GM12892 (cell line): ENCODE data around the gene PLSCR3.

ENCODE experiments used
- DNase-seq: peaks from one replicate; pipeline ENCODE4 v3.0.0; 2011; ENCODE audit not compliant: insufficient read length
- FAIRE-seq: peaks from 2 replicates; lab custom pipeline; 2011; peaks lifted over from hg19 to GRCh38; lab: Jason Lieb, UNC
- POLR2A ChIP-seq: IDR thresholded peaks from 2 replicates; pipeline ENCODE4 v1.6.1; 2011; ENCODE audit warnings: low read depth, low read length, control low read depth
- POLR2AphosphoS5 ChIP-seq: IDR thresholded peaks from 2 replicates; pipeline ENCODE4 v1.6.1; 2011; ENCODE audit warnings: low read depth, low read length, control low read depth
- TAF1 ChIP-seq: IDR thresholded peaks from 2 replicates; pipeline ENCODE4 v1.6.1; 2011; ENCODE audit warnings: low read depth, mild to moderate bottlenecking, control low read depth, low read length, borderline replicate concordance

The PLSCR3 gene

DNA sequence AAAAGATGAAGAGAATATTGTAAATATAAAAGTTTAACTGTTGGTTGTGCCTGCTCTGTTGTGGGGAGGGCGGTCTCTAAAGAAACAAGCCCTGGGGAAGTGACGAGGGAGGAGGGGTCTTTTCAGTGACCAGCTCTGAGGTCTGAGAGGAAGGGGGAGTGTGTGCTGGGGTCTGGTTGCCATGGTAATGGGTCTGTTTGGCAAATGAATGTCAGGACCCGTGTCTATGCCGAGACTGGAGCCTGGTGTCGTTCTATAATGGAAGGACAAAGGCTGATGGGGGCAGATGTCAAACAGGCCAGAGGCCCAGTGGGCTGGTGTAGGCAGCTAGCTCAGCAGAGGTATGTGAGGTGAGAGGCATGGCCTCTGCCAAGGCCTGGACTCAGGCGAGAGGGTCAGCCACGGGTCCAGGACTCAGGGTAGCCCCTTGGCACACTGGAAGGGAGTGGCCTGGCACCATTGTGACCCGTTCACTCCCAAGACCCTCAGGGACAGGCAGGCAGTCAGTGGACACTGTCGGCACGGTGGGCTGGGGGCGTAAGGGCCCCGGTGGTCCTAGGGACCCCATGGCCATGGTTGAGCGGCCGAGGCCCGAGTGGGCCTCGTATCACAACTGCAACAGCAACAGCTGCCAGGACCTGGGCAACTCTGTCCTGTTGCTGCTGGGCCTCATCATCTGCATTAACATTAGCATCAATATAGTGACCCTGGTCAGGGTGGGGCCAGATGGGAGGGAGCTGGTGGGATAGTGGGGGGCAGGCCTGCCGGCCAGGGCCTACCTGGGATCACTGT, 25.7 kb upstream of the PLSCR3 start, which contains the start of gene SPEM1:
Gene SPEM1, plus strand, starts transcription at position 506 of the 792 bp plus-strand sequence. Its CDS starts 61 bp downstream, at position 567.
- FAIRE-seq (no peak), DNase-seq (no peak)
- TF ChIP-seq POLR2AphosphoS5 = no peak
- TF ChIP-seq POLR2A = no peak
- no peak for TF ChIP-seq TAF1

DNA sequence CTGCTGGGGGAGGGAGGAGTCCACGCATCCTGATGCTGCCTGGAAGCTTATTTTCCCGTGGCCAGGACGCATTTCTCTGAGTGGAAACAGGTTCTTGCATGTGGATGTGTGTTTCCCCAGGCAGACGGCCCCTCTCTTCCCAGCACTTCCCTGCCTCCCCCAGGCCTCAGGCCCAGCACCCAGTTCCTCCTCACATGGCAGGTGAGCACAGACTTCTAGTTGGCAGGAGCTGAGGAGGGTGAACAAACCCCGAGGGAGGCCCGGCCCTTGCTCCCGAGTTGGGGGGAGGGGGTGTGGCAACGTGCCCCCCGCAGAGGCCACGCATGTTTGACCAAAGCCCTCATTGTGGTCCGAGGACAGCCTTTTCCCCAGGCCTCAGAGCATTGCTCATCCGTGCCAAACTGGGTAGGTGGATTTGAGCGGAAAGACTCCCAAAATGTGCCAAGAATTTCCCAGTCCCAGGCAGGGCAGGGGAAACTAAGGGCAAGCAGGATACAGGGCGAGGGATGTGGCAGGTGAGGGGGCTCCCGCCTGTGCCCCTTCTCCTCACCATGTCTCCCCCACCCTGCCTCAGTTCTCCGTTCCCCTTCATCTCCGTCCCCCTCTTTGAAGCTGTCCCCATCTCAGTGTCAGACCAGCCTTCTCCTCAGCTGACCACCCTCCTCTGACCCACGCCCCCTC, 24.3 kb upstream of the PLSCR3 start:
- DNase-seq (no peak), FAIRE-seq (no peak)
- no peak for TF ChIP-seq POLR2A

DNA sequence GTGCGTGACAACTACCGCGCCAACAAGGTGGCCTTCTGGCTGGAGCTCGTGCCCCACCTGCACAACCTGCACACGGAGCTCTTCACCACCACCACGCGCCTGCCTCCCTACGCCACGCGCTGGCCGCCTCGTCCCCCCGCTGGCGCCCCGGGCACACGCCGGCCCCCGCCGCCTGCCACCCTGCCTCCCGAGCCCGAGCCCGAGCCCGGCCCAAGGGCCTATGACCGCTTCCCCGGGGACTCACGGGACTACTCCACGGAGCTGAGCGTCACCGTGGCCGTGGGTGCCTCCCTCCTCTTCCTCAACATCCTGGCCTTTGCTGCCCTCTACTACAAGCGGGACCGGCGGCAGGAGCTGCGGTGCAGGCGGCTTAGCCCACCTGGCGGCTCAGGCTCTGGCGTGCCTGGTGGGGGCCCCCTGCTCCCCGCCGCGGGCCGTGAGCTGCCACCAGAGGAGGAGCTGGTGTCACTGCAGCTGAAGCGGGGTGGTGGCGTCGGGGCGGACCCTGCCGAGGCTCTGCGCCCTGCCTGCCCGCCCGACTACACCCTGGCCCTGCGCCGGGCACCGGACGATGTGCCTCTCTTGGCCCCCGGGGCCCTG, 22.8 kb upstream of the PLSCR3 start:
- no peak for FAIRE-seq
- DNase-seq = no peak
- TF ChIP-seq POLR2A = no peak

DNA sequence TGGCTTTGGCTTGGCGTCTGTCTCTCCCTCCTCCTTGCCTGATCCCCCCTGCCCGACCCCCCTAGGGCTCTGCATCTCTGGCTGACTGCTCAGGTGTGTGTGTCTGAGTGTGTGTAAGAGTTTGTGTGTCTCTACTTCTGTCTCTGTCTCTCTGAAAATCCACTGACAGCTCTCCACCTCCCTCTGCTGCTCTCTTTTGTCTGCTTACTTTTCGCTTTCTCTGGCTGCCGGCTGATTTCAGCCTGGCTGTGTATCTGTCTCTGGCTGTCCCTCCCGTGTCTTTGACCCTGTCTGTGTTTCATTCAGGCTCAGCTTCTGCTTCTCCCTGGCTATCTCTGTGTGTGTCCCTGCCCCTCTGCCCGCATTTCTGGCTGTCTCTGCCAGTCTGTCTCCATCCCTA, 22.0 kb upstream of the PLSCR3 start:
- no peak for FAIRE-seq
- no peak for DNase-seq
- TF ChIP-seq TAF1 (no peak), POLR2AphosphoS5 (no peak), POLR2A (no peak)

DNA sequence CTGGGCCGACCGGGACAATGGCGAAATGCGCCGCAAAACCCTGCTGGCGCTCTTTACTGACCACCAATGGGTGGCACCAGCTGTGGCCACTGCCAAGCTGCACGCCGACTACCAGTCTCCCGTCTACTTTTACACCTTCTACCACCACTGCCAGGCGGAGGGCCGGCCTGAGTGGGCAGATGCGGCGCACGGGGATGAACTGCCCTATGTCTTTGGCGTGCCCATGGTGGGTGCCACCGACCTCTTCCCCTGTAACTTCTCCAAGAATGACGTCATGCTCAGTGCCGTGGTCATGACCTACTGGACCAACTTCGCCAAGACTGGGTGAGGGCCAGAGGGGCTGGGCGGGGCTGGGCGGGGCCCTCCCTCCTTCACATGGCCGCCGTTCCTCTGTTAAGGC, 21.5 kb upstream of the PLSCR3 start:
- DNase-seq (no peak), FAIRE-seq (no peak)

DNA sequence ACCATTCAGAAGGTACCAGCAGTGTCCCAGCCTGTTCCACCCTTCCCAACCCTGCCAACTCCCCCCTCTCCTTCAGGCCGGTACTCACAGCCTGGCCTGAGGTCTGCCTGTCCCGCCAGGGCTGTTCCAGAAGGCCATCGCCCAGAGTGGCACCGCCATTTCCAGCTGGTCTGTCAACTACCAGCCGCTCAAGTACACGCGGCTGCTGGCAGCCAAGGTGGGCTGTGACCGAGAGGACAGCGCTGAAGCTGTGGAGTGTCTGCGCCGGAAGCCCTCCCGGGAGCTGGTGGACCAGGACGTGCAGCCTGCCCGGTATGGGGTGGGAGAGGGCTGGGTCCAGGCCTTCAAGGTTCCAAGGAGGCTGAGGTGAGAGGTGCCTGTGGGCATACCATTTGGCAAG, 20.5 kb upstream of the PLSCR3 start:
- no peak for FAIRE-seq
- no peak for TF ChIP-seq TAF1
- TF ChIP-seq POLR2AphosphoS5 = no peak
- no peak for TF ChIP-seq POLR2A
- no peak for DNase-seq

More for the DNA sequence above, 21.5 kb upstream of the PLSCR3 start:
- no peak for TF ChIP-seq POLR2AphosphoS5
- TF ChIP-seq POLR2A = no peak
- TF ChIP-seq TAF1 = no peak

DNA sequence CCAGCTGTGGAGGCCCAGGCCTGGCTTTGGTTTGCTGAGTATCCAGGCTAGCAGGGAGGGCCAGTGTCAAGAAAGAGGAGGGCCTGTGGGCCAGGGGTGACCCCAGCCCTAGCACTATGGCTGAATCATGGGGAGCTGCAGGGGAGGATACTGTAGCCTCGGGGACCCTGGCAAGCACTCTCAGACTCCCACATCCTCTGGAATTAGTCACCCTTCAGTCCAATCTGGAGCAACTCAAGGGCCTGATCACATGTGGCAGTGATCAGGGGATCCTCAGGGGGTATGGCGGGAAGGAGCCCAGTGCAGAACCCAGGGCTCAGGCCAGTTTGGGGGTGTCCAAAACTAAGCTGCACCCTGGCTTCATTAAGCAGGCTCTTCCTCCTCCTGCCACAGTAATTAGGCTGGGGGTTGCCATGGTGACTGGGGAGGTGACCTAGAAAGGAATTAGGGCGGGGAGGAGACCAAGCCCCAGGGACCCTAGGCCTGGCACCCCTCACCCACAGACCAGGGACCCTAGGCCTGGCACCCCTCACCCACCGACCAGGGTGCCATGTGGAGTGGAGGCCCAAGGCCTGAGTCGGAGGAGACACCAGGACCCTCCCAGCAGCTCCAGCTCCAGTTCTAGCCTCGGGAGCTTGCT, 19.1 kb upstream of the PLSCR3 start:
- no peak for FAIRE-seq
- TF ChIP-seq POLR2A (no peak), TAF1 (no peak), POLR2AphosphoS5 (no peak)
- no peak for DNase-seq

DNA sequence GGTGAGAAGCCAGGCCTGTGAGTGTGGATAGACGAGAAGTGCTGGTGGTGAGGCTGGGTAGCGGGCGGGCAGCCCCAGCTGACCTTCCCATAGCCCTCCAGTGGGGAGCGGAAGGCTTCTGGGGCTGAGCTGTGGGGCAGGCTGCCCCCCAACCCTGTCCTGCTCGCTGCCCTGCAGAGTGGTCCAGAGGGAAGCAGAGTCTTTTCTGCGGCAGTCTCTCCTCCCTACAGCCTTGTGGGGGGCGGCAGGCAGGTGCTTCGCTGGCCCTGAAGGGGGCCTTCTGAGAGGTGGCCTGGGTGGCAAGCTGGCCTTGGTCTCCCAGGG, 17.1 kb upstream of the PLSCR3 start:
- FAIRE-seq (no peak), DNase-seq (no peak)
- TF ChIP-seq TAF1 = no peak
- no peak for TF ChIP-seq POLR2A

DNA sequence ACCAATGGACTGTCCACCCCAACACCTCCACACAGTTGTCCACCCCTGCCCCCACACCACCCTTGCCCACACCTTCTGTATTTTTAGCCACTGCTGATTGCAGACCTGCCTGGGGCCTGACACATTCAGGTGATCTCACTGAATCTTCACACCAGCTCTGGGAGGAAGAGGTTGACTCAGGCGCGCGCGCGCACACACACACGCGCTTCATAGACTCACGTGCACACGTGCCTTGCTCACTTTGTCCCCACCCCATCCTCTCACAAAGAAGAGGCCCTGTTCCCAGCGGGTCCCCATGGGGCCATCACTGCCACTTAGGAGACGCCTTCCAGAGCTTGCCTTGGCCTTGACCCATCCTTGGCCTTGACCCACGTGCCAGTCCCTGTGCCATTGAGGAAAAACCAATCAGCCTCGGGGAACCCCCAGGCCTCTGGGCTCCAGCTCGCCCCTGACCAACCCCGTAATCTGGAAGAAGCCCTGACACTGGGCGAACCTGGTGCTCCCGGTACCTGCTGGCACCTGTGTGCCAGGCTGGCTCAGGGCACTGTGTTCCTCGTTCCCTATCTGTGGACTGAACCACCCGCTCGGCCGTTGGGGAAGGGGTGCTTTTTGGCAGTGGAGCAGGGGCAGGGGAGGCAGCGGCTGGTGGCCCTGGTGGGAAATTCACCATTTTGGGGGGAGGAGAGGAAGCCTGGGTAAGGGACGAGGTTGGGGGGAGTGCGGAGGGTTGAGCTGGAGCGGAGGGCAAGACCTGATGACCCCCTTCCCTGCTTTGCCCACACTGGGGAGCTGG, 16.5 kb upstream of the PLSCR3 start:
- DNase-seq = no peak
- no peak for FAIRE-seq
- TF ChIP-seq POLR2AphosphoS5 (no peak), TAF1 (no peak), POLR2A (no peak)

DNA sequence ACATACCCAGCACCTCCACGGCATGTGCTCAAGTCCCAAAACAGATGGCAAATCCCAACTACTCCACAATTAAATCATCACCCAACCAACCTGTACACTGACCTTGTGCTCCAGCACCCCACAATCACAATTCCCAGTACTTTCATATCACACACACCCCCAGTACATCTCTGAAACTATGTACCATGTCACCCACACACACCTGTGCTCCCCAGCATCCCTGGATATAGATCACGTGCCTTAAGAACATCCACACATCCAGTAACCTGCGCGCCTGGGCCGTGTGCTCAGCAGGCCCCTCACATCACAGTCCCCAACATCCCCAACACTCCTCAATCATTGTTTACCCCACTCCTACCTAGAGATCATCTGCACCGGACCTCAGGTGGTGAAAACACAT, 15.4 kb upstream of the PLSCR3 start:
- TF ChIP-seq POLR2A (no peak), POLR2AphosphoS5 (no peak), TAF1 (no peak)
- DNase-seq (no peak), FAIRE-seq (no peak)

DNA sequence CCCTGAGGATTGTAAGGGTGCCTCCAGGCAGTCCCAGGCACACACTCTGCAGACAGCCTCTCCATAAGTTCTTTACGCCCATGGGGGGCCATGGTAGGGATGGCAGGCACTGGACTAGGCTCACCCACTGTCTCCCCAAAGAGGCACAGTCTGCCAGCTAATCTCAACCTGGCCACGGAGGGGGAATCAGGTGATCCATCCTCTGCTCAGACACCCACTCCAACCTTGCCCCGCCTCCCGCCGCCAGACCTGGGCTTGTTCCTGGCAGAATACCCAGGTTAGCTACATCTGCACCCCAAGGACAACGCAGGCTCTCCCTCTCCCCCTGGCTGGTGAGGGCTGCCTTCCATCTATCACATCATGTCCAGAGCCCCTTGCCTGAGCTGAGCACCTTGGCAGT, 14.5 kb upstream of the PLSCR3 start:
- no peak for FAIRE-seq
- no peak for TF ChIP-seq POLR2A
- TF ChIP-seq TAF1 = no peak
- TF ChIP-seq POLR2AphosphoS5 = no peak

More for the DNA sequence above, 14.5 kb upstream of the PLSCR3 start:
- no peak for DNase-seq
